Measurements from ENCODE around the gene SNPH.

DNA sequence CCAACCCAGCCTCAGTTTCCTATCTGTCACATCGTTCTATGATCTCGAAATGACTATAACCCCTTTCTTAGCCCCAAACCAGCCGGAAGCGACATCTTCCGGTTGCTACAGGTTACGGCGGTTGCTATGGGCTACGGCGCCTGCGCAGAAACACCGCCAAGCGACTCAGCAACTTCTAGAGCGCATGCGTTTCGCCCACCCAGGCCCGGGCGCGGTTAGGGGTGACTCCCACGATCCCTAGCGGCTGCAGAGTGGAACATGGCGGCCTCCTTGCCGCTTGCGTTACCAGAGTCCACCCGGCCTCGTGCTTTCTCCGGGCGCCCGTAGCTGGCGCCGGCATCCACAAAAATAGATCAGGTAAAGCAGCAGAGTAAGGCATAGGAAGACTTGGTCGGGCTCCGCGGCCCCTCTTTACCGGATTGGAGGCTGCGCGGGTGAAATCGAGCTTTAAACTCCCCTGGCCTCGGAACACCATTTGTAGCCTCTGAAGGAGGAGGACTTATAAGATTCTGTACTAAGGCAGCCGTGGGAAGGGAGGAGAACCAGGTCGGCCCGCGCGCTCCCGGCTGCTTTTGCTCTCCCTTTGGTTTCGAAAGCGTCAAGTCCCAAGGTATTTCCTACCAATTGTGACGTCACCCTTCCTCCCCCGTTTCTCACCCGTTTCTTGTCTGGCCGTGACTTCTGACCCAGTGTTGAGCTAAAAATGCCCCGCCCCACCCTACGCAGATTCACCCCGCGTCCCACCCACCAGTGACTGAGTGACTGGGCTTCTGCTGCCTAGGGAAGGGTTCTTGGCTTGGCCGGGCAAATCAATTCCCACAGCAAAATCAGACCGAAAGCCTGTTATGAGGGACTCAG lies 59.3 kb downstream of the SNPH start:
- no peak for TF ChIP-seq RAD21 (IDR thresholded peaks at IDR 0.05; ENCODE audit: low read depth)
- TF ChIP-seq TAF1 (IDR thresholded peaks at IDR 0.05; ENCODE audit: low read depth): peak; percentile 95
- no peak for TF ChIP-seq EP300 (IDR thresholded peaks at IDR 0.05; ENCODE audit: borderline replicate concordance)
- no peak for TF ChIP-seq CEBPB (IDR thresholded peaks at IDR 0.05)

All from Ishikawa (cell line).